ENCODE measurements around the gene LMNA.

Gene LMNA

DNA sequence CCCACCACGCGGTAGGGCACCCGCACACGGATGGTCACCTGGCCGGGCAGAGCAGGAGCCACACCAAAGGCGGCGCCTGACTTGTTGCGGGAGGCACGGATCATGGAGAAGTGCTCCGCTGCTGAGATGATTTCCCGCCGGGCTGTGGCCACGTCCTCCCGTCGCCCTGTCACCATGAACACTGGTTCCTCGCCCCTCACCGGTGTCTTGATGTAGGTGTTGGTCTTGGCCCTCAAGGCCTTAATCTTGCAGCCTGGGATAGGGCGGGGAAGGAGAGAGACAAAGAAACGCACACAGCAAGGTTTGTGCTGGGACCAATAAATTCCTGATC lies 37.1 kb upstream of the LMNA start:
- Mint-ChIP-seq H3K9me3 (no peaks in the 10 kb centered on the region), H3K27ac (no peak overlapping the region), H3K4me1 (ENCODE audit: low read depth) (peaks cover 2% of the 10 kb centered on the region), H3K36me3 (ENCODE audit: low read depth) (no peaks in the 10 kb centered on the region), H3K27me3 (ENCODE audit: low read depth) (peaks cover 52% of the 10 kb centered on the region), H3K4me3 (no peak overlapping the region)

DNA sequence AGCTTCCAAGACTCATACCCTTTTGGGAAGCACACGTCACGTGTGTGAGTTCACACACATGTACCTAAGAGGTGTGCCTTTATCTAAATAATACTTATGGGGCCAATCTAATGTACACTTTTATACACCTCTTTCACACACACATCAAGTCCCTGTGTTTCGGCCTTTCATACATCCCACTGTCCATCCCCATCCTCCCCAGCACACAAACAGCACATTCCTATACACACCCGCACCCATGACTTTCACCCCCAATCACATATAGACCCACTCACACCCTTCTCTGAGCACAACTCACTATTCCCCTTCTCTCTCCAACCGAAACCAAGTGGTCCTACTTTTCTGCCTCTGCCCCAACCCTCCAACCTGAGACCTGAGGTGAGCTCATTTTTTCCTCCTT lies 35.8 kb upstream of the LMNA start:
- no peak overlapping the region for H3K4me3 Mint-ChIP-seq
- peaks cover 6% of the 10 kb centered on the region for H3K4me1 Mint-ChIP-seq (ENCODE audit: low read depth)

DNA sequence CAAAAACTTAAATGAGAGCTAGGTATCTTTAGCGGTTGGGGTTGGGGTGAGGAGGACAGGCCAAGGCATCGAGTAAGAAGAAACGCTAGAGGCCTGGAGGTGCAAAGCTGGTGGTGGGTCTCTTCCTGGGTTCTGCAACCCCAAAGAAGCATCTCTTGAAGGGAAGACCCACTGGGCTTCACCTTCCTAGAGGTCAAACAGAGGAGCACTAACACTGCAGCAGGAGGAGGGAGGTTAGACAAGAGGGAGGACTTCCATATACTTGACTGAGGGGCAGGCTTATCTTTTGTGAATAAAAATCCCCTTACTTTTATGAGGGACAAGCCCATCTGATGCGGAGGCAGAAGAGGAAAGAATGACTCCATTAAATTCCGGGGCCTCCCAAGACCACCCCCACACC lies 34.7 kb upstream of the LMNA start:
- Mint-ChIP-seq H3K4me3 (no peak overlapping the region), H3K4me1 (ENCODE audit: low read depth) (peaks cover 6% of the 10 kb centered on the region), H3K36me3 (ENCODE audit: low read depth) (no peaks in the 10 kb centered on the region), H3K27me3 (ENCODE audit: low read depth) (peaks cover 73% of the 10 kb centered on the region), H3K9me3 (no peaks in the 10 kb centered on the region), H3K27ac (no peak overlapping the region)

More for the DNA sequence above, 35.8 kb upstream of the LMNA start:
- H3K9me3 Mint-ChIP-seq: no peaks in the 10 kb centered on the region
- H3K27ac Mint-ChIP-seq: no peak overlapping the region
- no peaks in the 10 kb centered on the region for H3K36me3 Mint-ChIP-seq (ENCODE audit: low read depth)
- peaks cover 63% of the 10 kb centered on the region for H3K27me3 Mint-ChIP-seq (ENCODE audit: low read depth)

DNA sequence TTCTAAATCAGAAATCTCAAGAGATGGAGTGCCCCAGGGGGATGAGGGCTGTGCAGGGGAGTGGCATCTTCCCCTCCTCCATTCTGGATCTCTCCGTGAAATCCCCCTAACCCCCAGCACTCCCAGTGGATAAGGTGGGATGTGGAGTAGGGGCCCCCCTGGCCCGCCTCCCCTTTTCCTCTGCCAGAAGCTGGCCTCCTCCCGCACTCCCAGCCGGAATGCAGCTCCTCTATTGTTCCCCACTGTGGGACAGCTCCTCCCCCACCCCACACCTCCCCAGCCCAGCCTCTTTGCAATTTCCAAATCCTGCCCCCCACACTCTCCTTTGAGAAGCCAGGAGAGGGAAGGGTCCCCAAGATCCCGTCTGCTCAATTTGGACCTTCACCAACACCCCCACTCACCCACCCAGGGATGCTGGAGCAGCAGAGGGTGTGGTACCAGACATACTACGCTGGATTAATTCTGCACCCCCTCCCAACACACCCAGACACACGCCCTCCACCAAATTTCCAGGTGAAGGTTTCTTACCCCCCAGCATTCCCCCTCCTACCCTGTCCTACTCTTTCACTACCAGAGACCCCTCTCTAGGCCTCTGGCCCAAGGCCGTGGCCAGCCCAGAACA lies 34.2 kb upstream of the LMNA start:
- peaks cover 76% of the 10 kb centered on the region for H3K27me3 Mint-ChIP-seq (ENCODE audit: low read depth)
- H3K4me3 Mint-ChIP-seq: no peak overlapping the region
- no peaks in the 10 kb centered on the region for H3K36me3 Mint-ChIP-seq (ENCODE audit: low read depth)
- H3K4me1 Mint-ChIP-seq (ENCODE audit: low read depth): peaks cover 7% of the 10 kb centered on the region
- H3K9me3 Mint-ChIP-seq: no peaks in the 10 kb centered on the region
- H3K27ac Mint-ChIP-seq: no peak overlapping the region

DNA sequence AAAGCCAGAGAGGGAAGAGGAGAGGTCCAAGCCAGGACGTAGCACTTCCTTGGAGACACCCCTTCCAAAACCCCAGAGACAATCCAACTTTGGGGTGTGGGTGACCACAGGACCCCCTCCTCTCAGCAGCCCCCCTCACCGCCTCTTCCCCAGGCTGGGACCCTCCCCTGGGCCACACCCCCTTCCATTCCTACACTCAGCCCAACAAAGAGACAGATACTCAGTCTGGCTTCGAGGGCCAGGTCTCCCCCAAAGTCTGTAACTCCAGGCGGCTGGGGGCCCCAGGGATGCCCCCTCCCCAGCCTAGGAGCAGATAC lies 33.7 kb upstream of the LMNA start:
- Mint-ChIP-seq H3K4me1 (ENCODE audit: low read depth) (peaks cover 8% of the 10 kb centered on the region), H3K27me3 (ENCODE audit: low read depth) (peaks cover 75% of the 10 kb centered on the region), H3K27ac (no peak overlapping the region), H3K36me3 (ENCODE audit: low read depth) (no peaks in the 10 kb centered on the region), H3K9me3 (no peaks in the 10 kb centered on the region), H3K4me3 (no peak overlapping the region)

DNA sequence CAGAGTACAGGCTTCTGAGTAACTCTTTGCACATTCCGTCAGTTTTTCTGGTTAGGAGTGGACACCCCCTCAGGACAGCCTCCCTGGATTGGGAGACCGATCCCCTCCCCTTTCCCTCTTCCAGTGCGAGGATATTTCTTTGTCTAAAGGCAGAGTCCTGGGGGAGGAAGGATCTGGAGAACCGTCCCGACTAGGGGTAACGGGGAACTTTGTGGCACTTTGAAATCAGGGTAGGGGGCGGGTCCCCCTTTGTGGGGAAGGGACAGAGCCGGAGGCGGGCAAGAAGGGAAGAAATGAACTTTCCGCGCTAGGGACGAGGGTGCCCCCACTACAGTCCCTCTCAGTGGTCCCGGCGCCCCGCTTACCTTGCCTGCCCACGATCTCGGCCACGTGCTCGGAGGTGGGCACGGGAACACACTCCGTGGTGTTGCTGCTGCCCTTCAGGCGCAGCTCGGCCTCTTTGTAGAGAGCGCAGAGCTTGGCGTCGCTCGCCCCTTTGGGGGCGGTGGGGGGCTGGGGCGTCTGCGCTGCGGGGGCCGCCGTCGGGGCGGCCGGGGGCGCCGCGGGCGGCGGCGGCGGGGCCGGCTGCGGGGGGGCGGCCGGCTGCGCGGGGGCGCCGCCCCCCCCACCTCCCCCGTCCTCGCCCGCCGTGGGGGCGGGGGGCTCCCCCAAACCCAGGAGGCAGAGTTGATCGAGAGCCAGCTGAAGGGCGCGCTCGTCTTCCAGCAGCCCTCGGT lies 33.2 kb upstream of the LMNA start:
- peak overlapping the region; percentile 85 for H3K4me3 Mint-ChIP-seq
- peaks cover 79% of the 10 kb centered on the region for H3K27me3 Mint-ChIP-seq (ENCODE audit: low read depth)
- H3K9me3 Mint-ChIP-seq: no peaks in the 10 kb centered on the region
- H3K4me1 Mint-ChIP-seq (ENCODE audit: low read depth): peaks cover 8% of the 10 kb centered on the region
- H3K36me3 Mint-ChIP-seq (ENCODE audit: low read depth): no peaks in the 10 kb centered on the region
- no peak overlapping the region for H3K27ac Mint-ChIP-seq

DNA sequence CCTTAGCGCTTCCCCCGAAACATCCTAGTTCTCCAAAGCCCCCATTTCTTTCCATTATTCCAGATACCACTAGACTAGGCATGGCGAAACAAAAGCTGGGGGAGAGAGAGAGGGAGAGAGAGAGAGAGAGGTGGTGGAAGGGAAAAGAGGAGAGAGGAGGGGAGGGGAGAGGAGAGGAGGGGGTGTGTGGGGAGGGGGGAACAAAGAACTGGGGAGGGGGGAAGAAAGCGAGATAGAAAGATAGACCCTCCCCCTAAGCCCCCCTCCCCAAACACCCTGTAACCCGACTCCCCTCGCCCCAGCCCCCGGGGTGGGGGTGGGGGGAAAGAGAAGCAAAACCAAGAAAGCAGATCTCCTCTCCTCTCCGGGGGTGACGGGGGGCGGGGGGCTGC lies 32.6 kb upstream of the LMNA start:
- peaks cover 84% of the 10 kb centered on the region for H3K27me3 Mint-ChIP-seq (ENCODE audit: low read depth)
- no peaks in the 10 kb centered on the region for H3K36me3 Mint-ChIP-seq (ENCODE audit: low read depth)
- peak overlapping the region; percentile 85 for H3K4me3 Mint-ChIP-seq
- peaks cover 8% of the 10 kb centered on the region for H3K4me1 Mint-ChIP-seq (ENCODE audit: low read depth)
- no peak overlapping the region for H3K27ac Mint-ChIP-seq
- no peaks in the 10 kb centered on the region for H3K9me3 Mint-ChIP-seq

DNA sequence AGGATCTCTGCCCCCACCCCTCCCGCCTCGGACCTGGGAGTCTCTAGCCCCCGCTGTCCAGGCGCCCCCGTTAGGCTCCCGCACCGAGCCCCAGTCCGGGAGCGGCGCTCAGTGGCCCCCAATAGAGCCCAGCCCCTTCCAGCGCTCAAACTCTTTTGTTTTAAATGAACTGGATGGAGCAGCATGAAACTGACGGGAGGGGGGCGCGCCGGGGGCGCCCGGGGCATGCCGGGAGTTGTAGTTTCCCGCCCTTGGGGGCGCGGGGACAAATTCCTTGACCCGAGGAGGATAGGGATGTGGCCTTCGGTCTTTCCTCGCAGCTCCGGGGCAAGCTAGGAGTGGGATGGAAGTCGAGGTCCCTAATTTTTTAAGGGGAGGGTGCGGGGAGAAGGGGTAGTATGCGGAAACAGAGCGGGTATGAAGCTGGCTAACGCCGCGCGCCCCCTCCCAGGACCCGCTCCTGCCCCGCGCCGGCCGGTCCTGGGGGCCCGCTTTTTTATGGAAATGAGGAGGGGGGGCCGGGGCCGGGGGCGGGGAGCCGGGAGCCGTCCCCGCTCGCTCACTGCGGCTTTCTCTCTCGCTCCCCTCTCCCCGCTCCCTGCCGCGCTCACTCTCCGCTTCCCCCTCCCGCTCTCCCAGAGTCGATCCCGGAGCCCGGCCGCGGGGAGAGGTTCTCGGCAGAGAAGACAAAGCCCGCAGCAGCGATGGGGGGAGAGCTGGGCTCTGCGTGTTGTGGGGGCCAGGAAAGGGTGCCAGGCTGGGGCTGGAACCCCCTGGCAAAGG lies 32.0 kb upstream of the LMNA start, which contains the start of gene MEX3A:
TSS of gene MEX3A (minus strand) at position 157 of the 783 bp plus-strand sequence. CDS start 467 bp downstream, outside the sequence.
- H3K4me3 Mint-ChIP-seq: peak within 1 kb of the TSS; percentile 85
- H3K27me3 Mint-ChIP-seq (ENCODE audit: low read depth): peaks cover 90% of the 10 kb centered on the region
- no peaks in the 10 kb centered on the region for H3K9me3 Mint-ChIP-seq
- no peak within 1 kb of the TSS for H3K27ac Mint-ChIP-seq
- H3K4me1 Mint-ChIP-seq (ENCODE audit: low read depth): peaks cover 8% of the 10 kb centered on the region
- no peaks in the 10 kb centered on the region for H3K36me3 Mint-ChIP-seq (ENCODE audit: low read depth)

DNA sequence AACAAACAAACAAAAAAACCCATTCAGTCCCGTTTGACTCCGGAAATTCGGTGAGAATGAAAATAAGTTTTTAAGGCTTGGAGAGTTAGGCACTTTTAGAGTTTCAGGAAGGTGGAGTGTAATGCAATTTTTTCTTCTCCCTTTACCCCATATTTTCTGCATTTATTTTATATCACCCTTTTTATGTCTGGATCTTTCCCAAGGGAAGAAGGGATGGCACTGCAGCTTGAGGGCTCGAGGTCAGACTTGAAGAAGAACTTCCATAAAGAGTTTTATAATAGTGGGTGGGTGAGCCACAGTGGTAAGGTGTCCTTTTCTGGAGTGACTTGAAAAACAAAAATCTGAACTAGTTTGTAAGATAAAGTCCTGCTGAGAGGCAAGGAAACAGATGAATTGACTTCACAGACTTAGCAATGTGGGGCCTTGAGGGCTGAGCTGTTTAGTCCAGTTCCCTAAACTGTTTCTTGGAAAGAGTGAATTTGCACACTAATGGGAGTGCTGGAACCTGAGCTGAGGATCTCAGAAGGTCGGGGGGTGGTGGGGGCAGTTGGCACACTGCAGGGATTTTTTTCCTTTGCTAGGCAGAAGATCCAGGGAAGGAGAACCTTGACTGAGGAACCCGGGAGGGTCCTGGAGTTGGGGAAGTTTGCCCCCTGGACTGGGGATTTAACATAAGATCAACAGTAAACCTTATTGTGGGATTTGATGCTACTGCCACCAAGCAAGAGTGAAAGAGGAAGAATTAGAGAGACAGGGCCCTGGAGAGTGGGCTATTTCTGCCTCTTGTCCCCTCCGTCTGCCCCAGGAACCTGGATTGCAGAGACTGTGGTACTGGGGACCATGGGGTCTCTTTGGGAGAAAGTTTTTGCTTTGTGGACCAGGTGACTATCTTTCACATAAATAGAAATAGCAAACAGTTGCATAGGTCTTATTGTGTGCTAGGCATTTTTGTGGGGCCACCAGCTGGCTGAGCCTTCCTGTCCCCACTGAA lies 30.4 kb upstream of the LMNA start:
- Mint-ChIP-seq H3K27ac (no peak overlapping the region), H3K36me3 (ENCODE audit: low read depth) (no peaks in the 10 kb centered on the region), H3K9me3 (no peaks in the 10 kb centered on the region), H3K4me1 (ENCODE audit: low read depth) (peaks cover 8% of the 10 kb centered on the region), H3K4me3 (peak overlapping the region; percentile 70), H3K27me3 (ENCODE audit: low read depth) (peaks cover 78% of the 10 kb centered on the region)

DNA sequence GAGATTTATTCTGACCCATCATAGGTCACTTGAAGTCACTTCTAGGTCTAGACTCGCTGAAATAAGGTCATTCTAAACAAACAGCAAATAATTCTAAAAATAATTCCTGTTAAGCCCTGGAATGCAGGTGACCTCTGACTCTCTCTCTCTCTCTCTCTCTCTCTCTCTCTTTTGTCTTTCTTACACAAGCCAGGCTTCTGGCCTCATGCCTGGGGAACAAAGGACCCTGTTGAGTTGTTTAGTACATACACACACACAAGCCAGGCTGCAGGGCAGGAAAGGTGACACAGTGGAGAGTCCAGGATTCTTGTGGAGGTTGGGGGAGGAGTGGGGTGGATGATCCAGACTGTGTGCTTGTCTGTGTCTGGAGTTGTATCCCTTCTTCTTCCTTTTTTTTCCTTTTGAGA lies 28.3 kb upstream of the LMNA start:
- no peak overlapping the region for H3K4me3 Mint-ChIP-seq
- peaks cover 69% of the 10 kb centered on the region for H3K27me3 Mint-ChIP-seq (ENCODE audit: low read depth)
- H3K27ac Mint-ChIP-seq: no peak overlapping the region
- peaks cover 9% of the 10 kb centered on the region for H3K4me1 Mint-ChIP-seq (ENCODE audit: low read depth)
- no peaks in the 10 kb centered on the region for H3K36me3 Mint-ChIP-seq (ENCODE audit: low read depth)
- H3K9me3 Mint-ChIP-seq: no peaks in the 10 kb centered on the region

DNA sequence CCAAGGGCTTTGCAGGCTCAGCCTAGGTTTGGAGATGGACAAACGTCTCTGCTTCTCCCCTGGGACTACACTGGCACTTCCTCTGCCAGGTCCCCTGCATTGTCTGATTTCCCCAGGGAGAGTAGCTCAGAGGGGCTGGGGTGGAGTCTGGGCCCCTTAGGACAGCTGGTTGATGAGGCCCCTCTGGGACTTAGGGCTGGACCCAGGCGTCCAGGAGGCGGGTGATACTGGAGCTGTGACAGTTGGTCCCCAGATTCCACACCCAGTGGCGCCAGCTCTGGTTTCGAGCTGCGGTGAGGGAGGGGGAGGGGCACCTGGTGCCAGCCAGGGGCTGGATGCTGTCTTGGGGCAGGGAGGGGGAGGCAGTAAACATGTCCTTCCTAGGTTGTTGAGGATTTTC lies 24.8 kb upstream of the LMNA start:
- no peaks in the 10 kb centered on the region for H3K36me3 Mint-ChIP-seq (ENCODE audit: low read depth)
- no peak overlapping the region for H3K27ac Mint-ChIP-seq
- peaks cover 54% of the 10 kb centered on the region for H3K27me3 Mint-ChIP-seq (ENCODE audit: low read depth)

DNA sequence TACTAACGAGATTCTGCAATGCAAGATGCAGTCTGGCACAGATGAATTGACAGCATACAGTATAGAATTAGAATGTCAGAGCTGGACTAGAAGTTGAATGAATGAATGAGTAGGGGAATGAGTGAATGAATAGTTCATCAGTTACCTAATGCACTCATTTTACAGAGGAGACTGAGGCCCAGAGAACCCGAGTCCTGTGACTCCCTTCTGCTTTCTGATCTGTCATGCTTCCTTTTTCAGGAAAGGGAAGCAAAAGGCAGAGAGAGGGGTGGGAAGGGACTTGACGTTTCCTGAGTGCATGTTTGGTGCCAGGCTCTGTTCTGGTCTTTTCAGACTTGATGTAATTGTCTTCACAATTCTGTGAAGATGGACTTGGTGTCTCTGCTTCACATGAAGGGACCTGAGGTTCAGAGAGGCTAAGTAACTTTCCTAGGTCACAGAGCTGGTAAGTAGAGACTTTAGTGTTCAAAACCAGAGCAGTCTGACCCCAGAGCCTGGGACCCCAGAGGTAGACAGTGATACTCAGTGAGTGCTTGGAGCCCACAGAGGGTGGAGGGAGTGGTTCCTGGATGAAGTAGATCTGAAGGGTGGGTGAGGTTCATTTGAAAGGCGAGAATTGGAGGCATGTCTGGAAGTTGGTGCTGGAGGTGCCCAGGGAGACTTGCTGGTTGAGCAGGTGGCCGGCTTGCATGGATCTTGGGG lies 24.2 kb upstream of the LMNA start:
- no peak overlapping the region for H3K27ac Mint-ChIP-seq
- H3K4me3 Mint-ChIP-seq: no peak overlapping the region

More for the DNA sequence above, 24.8 kb upstream of the LMNA start:
- H3K9me3 Mint-ChIP-seq: no peaks in the 10 kb centered on the region
- no peak overlapping the region for H3K4me3 Mint-ChIP-seq
- H3K4me1 Mint-ChIP-seq (ENCODE audit: low read depth): peaks cover 3% of the 10 kb centered on the region

DNA sequence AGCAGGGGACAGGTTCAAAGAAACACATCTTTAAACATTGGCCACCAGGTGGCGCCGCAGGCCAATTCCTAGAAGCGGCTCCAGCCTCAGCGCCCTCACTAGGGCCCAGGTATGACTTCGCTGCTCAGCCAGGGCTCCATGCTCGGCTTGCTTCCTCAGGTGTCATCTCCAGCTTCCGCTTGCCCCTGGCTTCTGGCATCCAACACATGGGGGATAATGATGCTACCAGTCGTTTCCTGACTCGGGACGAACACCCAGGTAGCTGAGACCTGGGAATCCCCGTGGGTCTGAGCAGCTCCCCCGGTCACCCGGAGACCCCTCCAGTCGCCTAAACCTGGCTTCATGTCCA lies 23.7 kb upstream of the LMNA start:
- Mint-ChIP-seq H3K4me1 (ENCODE audit: low read depth) (peaks cover 5% of the 10 kb centered on the region), H3K4me3 (no peak overlapping the region), H3K9me3 (no peaks in the 10 kb centered on the region), H3K27ac (no peak overlapping the region), H3K36me3 (ENCODE audit: low read depth) (no peaks in the 10 kb centered on the region), H3K27me3 (ENCODE audit: low read depth) (peaks cover 47% of the 10 kb centered on the region)

More for the DNA sequence above, 24.2 kb upstream of the LMNA start:
- H3K36me3 Mint-ChIP-seq (ENCODE audit: low read depth): no peaks in the 10 kb centered on the region
- H3K4me1 Mint-ChIP-seq (ENCODE audit: low read depth): peaks cover 3% of the 10 kb centered on the region
- no peaks in the 10 kb centered on the region for H3K9me3 Mint-ChIP-seq
- peaks cover 51% of the 10 kb centered on the region for H3K27me3 Mint-ChIP-seq (ENCODE audit: low read depth)

DNA sequence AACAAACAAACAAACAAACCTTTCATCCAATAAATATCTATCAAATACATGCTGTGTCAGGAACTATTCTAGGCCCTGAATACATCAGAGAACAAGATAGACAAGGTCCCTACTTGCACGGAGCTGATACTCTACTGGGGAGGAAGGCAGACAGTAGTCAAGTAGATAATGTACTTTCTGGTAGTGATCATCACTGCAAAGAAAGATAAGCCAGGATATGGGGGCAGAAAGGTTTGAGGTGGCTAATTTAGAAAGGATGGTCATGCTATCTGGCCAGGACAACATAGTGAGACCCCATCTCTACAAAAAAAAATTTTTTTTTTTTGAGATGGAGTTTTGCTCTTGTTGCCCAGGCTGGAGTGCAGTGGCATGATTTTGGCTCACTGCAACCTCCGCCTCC lies 22.9 kb upstream of the LMNA start:
- H3K27me3 Mint-ChIP-seq (ENCODE audit: low read depth): peaks cover 45% of the 10 kb centered on the region
- H3K4me1 Mint-ChIP-seq (ENCODE audit: low read depth): peaks cover 13% of the 10 kb centered on the region
- no peak overlapping the region for H3K27ac Mint-ChIP-seq

More for the DNA sequence above, 22.9 kb upstream of the LMNA start:
- no peaks in the 10 kb centered on the region for H3K9me3 Mint-ChIP-seq
- H3K36me3 Mint-ChIP-seq (ENCODE audit: low read depth): no peaks in the 10 kb centered on the region
- no peak overlapping the region for H3K4me3 Mint-ChIP-seq
